Neural progenitor cell (in vitro differentiated cells): ENCODE measurements around the gene GRB2. TPM values are rescaled to one million over a fixed set of nuclear protein-coding genes. Genes with fewer than 3 reads are reported as not detected.
"Not testable (repeated sequence)": the region's sequence is repeated elsewhere in the genome, so short reads cannot be mapped to it uniquely, and the experiment has no call there.

Source experiments
- DNase-seq: peaks from one replicate; pipeline ENCODE4 v3.0.0-alpha.2; 2016; ENCODE audit warnings: low spot score
- H2AFZ ChIP-seq: fragments of 200-600 bp; sonication (generic); replicated peaks from 2 replicates; pipeline ENCODE4 v1.6.1; 2016; ENCODE audit warnings: antibody characterized with exemption
- H3F3A ChIP-seq: fragments of 200-600 bp; sonication (generic); 2 replicates; pipeline ENCODE4 v1.6.1; 2016; ENCODE audit warnings: antibody characterized with exemption, low read depth
- H3K27ac ChIP-seq: fragments of 200-600 bp; sonication (generic); 2 replicates; pipeline ENCODE4 v1.5.1; 2016; ENCODE audit warnings: mild to moderate bottlenecking
- H3K27me3 ChIP-seq: fragments of 200-600 bp; sonication (generic); 2 replicates; pipeline ENCODE4 v1.6.1; 2016; ENCODE audit warnings: mild to moderate bottlenecking, moderate library complexity
- H3K36me3 ChIP-seq: fragments of 200-600 bp; sonication (generic); 2 replicates; pipeline ENCODE4 v1.5.1; 2016
- H3K4me1 ChIP-seq: fragments of 200-600 bp; sonication (generic); 2 replicates; pipeline ENCODE4 v1.6.1; 2016; ENCODE audit warnings: mixed run types
- H3K4me2 ChIP-seq: fragments of 200-600 bp; sonication (generic); 2 replicates; pipeline ENCODE4 v1.6.1; 2016
- H3K4me3 ChIP-seq: fragments of 200-600 bp; sonication (generic); 2 replicates; pipeline ENCODE4 v1.5.1; 2016
- H3K79me2 ChIP-seq: fragments of 200-600 bp; sonication (generic); 2 replicates; pipeline ENCODE4 v1.6.1; 2016; ENCODE audit warnings: low read depth
- H3K9ac ChIP-seq: fragments of 200-600 bp; sonication (generic); 2 replicates; pipeline ENCODE4 v1.6.1; 2016
- H3K9me3 ChIP-seq: fragments of 200-600 bp; sonication (generic); 2 replicates; pipeline ENCODE4 v1.5.1; 2016; ENCODE audit warnings: low read depth
- H4K20me1 ChIP-seq: fragments of 200-600 bp; sonication (generic); 2 replicates; pipeline ENCODE4 v1.6.1; 2016; ENCODE audit warnings: low read depth
- H3K27ac Mint-ChIP-seq: 3 replicates; pipeline ENCODE4 v1.8.0; 2021; ENCODE audit warnings: mixed read lengths
- H3K27me3 Mint-ChIP-seq: 2 replicates; pipeline ENCODE4 v1.8.0; 2022; ENCODE audit warnings: low read depth, mild to moderate bottlenecking, inconsistent platforms, moderate library complexity, mixed read lengths; ENCODE audit not compliant: insufficient read depth
- H3K36me3 Mint-ChIP-seq: 3 replicates; pipeline ENCODE4 v1.8.0; 2021; ENCODE audit warnings: mixed read lengths
- H3K4me1 Mint-ChIP-seq: 3 replicates; pipeline ENCODE4 v1.8.0; 2021; ENCODE audit warnings: mixed read lengths
- H3K4me3 Mint-ChIP-seq: 3 replicates; pipeline ENCODE4 v1.8.0; 2021; ENCODE audit warnings: mild to moderate bottlenecking, moderate library complexity, mixed read lengths
- H3K9me3 Mint-ChIP-seq: 3 replicates; pipeline ENCODE4 v1.8.0; 2020; ENCODE audit warnings: mixed read lengths
- EZH2 ChIP-seq: fragments of 200-600 bp; sonication (generic); IDR thresholded peaks from 2 replicates; pipeline ENCODE4 v1.6.1; 2017; ENCODE audit warnings: antibody characterized with exemption, mild to moderate bottlenecking, moderate library complexity
- EZH2phosphoT487 ChIP-seq: fragments of 200-600 bp; sonication (generic); IDR thresholded peaks from 2 replicates; pipeline ENCODE4 v1.6.1; 2017; ENCODE audit warnings: antibody characterized with exemption
- total RNA-seq: library from RNA; depleted of rRNA; stranded (reverse); fragments of >200 nt; gene quantifications from 2 replicates; pipeline ENCODE4 v1.2.3, GENCODE V29; 2015; ENCODE audit warnings: low replicate concordance
- TF ChIP-seq, protein P1 (sequence below): fragments of 200-600 bp; sonication (generic); IDR thresholded peaks from 2 replicates; pipeline ENCODE4 v1.5.1; 2017; ENCODE audit warnings: antibody characterized with exemption, mild to moderate bottlenecking

GRB2 gene
- total RNA-seq, 1 donor from 2014 or later, result 72.5 TPM

DNA sequence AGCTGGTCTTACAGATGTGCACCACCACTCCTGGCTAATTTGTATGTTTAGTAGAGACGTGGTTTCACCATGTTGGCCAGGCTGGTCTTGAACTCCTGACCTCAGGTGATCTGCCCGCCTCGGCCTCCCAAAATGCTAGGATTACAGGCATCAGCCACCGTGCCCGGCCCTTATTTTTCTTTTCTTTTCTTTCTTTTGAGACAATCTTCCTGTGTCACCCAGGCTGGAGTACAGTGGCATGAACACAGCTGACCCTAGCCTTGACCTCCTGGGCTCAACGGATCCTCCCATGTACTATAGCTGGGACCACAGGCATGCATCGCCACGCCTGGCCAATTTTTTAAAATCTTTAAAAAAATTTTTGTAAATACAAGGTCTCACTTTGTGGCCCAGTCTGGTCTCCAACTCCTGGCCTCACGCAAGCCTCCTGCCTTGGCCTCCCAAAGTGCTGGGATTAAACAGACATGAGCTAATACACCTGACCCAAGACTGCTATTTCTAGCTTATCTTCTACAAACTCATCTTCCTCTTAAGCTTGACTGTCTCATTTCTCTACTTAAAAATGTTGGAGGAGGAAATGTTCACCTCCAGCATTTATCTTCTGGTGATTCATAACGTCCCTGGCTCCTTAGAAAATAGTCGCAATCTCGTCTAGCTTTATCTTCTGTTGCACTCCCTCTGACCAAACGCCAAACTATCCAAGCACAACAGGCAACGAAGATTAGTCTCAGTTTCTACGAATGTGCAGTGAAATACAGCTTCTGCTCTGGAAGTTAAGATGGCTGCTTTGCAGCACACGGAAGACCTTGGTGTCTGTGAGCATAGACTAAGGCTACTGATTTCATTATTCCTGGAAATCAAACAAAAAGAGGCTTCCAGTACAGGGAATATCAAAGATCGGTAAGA lies 42.7 kb upstream of the GRB2 start:
- Mint-ChIP-seq H3K27ac (no peak overlapping the region), H3K4me3 (no peak overlapping the region), H3K4me1 (no peaks in the 10 kb centered on the region), H3K36me3 (peaks cover 2% of the 10 kb centered on the region), H3K27me3 (no peaks in the 10 kb centered on the region), H3K9me3 (no peaks in the 10 kb centered on the region)
- no peak overlapping the region for H3K27ac ChIP-seq
- H2AFZ ChIP-seq, result no peak overlapping the region
- H4K20me1 ChIP-seq, result no peaks in the 10 kb centered on the region
- H3K9ac ChIP-seq, result no peak overlapping the region
- no peak overlapping the region for H3K4me2 ChIP-seq
- H3K4me1 ChIP-seq, result no peaks in the 10 kb centered on the region
- no peaks in the 10 kb centered on the region for H3K27me3 ChIP-seq
- H3K36me3 ChIP-seq, result no peaks in the 10 kb centered on the region
- no peak overlapping the region for H3K4me3 ChIP-seq
- no peak for TF ChIP-seq EZH2
- TF ChIP-seq, protein P1, sequence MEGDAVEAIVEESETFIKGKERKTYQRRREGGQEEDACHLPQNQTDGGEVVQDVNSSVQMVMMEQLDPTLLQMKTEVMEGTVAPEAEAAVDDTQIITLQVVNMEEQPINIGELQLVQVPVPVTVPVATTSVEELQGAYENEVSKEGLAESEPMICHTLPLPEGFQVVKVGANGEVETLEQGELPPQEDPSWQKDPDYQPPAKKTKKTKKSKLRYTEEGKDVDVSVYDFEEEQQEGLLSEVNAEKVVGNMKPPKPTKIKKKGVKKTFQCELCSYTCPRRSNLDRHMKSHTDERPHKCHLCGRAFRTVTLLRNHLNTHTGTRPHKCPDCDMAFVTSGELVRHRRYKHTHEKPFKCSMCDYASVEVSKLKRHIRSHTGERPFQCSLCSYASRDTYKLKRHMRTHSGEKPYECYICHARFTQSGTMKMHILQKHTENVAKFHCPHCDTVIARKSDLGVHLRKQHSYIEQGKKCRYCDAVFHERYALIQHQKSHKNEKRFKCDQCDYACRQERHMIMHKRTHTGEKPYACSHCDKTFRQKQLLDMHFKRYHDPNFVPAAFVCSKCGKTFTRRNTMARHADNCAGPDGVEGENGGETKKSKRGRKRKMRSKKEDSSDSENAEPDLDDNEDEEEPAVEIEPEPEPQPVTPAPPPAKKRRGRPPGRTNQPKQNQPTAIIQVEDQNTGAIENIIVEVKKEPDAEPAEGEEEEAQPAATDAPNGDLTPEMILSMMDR, result no peak
- no peak for TF ChIP-seq EZH2phosphoT487
- no peak for DNase-seq
- no peaks in the 10 kb centered on the region for H3K79me2 ChIP-seq
- no peaks in the 10 kb centered on the region for H3K9me3 ChIP-seq
- no peaks in the 10 kb centered on the region for H3F3A ChIP-seq

DNA sequence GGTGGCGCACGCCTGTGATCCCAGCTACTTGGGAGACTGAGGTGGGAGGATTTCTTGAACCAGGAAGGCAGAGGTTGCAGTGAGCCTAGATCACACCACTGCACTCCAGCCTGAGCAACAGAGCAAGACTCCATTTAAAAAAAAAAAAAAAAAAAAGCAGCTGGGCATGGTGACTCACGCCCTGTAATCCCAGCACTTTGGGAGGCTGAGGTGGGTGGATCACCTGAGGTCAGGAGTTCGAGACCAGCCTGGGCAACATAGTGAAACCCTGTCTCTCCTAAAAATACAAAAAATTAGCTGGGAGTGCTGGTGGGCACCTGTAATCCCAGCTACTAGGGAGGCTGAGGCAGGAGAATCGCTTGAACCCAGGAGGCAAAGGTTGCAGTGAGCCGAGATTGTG lies 40.4 kb upstream of the GRB2 start:
- H3K27ac Mint-ChIP-seq, H3K4me3 Mint-ChIP-seq, DNase-seq, H4K20me1 ChIP-seq, H3K27me3 ChIP-seq, H3K9ac ChIP-seq, H3K9me3 ChIP-seq, H3K27ac ChIP-seq, H2AFZ ChIP-seq, H3K4me3 ChIP-seq, H3K9me3 Mint-ChIP-seq, H3K4me2 ChIP-seq, H3K36me3 ChIP-seq, H3K27me3 Mint-ChIP-seq, H3K4me1 ChIP-seq, H3K79me2 ChIP-seq, H3K36me3 Mint-ChIP-seq, H3F3A ChIP-seq: not testable (repeated sequence)
- peaks cover 10% of the 10 kb centered on the region for H3K4me1 Mint-ChIP-seq

DNA sequence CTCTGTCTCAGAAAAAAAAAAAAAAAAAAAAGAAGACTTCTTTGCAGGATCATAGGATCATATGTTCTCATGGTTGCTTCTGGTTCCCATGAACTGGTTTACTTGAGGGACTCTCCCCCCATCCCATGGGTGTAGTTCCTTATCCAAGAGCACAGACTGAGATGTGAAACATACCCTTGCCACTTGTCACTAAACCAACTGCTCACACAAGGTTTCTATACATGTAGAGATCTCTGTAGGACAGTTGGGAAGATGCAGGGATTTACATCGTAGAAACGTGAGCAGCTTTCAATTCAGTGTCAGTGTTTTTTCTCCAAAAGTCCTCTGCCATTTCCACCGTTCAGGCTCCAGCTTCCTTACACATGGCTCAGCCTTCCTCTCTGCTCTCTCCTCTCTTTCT lies 39.8 kb upstream of the GRB2 start:
- Histone ChIP-seq H3K27ac (no peak overlapping the region), H2AFZ (no peak overlapping the region), H3K9me3 (no peaks in the 10 kb centered on the region), H4K20me1 (no peaks in the 10 kb centered on the region), H3K4me3 (no peak overlapping the region), H3K9ac (no peak overlapping the region), H3F3A (no peaks in the 10 kb centered on the region), H3K4me1 (no peaks in the 10 kb centered on the region), H3K79me2 (no peaks in the 10 kb centered on the region), H3K4me2 (no peak overlapping the region), H3K36me3 (no peaks in the 10 kb centered on the region), H3K27me3 (no peaks in the 10 kb centered on the region)
- TF ChIP-seq, protein P1, result no peak
- TF ChIP-seq EZH2phosphoT487 (no peak), EZH2 (no peak)
- no peaks in the 10 kb centered on the region for H3K27me3 Mint-ChIP-seq
- peak overlapping the region; percentile 63 for H3K27ac Mint-ChIP-seq
- no peaks in the 10 kb centered on the region for H3K9me3 Mint-ChIP-seq
- no peak overlapping the region for H3K4me3 Mint-ChIP-seq
- no peak for DNase-seq
- H3K4me1 Mint-ChIP-seq, result peaks cover 10% of the 10 kb centered on the region
- H3K36me3 Mint-ChIP-seq, result peaks cover 2% of the 10 kb centered on the region
